ENCODE data around the gene PRICKLE2.

Gene PRICKLE2

GRCh38 chr3:64187065-64187959, 38.0 kb downstream of the PRICKLE2 start:
- DNase-seq, result no peak

- no peak for DNase-seq
Measured at GRCh38 chr3:64186667-64187064, 38.6 kb downstream of the PRICKLE2 start.

GRCh38 chr3:64185436-64185835, 39.8 kb downstream of the PRICKLE2 start:
- DNase-seq, result no peak

- no peak for DNase-seq
Measured at GRCh38 chr3:64184621-64185020, 40.6 kb downstream of the PRICKLE2 start.

GRCh38 chr3:64179860-64180259, 45.4 kb downstream of the PRICKLE2 start:
- no peak for DNase-seq

- DNase-seq, result no peak
Measured at GRCh38 chr3:64179249-64179648, 46.0 kb downstream of the PRICKLE2 start.

GRCh38 chr3:64178419-64178818, 46.8 kb downstream of the PRICKLE2 start:
- no peak for DNase-seq

GRCh38 chr3:64176461-64176996, 48.7 kb downstream of the PRICKLE2 start:
- DNase-seq, result no peak

GRCh38 chr3:64174328-64174727, 50.9 kb downstream of the PRICKLE2 start:
- no peak for DNase-seq

- no peak for DNase-seq
Measured at GRCh38 chr3:64173563-64173962, 51.7 kb downstream of the PRICKLE2 start.

- no peak for DNase-seq
Measured at GRCh38 chr3:64170270-64170669, 55.0 kb downstream of the PRICKLE2 start.

- no peak for DNase-seq
Measured at GRCh38 chr3:64167868-64168267, 57.4 kb downstream of the PRICKLE2 start.

- DNase-seq, result no peak
Measured at GRCh38 chr3:64167351-64167750, 57.9 kb downstream of the PRICKLE2 start.

- no peak for DNase-seq
Measured at GRCh38 chr3:64166584-64167162, 58.6 kb downstream of the PRICKLE2 start.

GRCh38 chr3:64164349-64164748, 60.9 kb downstream of the PRICKLE2 start:
- DNase-seq, result no peak

- DNase-seq, result no peak
Measured at GRCh38 chr3:64163755-64164148, 61.5 kb downstream of the PRICKLE2 start.

GRCh38 chr3:64163019-64163754, 62.1 kb downstream of the PRICKLE2 start:
- no peak for DNase-seq

- no peak for DNase-seq
Measured at GRCh38 chr3:64161481-64161952, 63.7 kb downstream of the PRICKLE2 start.

GRCh38 chr3:64160000-64160695, 65.1 kb downstream of the PRICKLE2 start:
- DNase-seq, result no peak

- no peak for DNase-seq
Measured at GRCh38 chr3:64158334-64158733, 66.9 kb downstream of the PRICKLE2 start.

- no peak for DNase-seq
Measured at GRCh38 chr3:64157150-64158035, 67.9 kb downstream of the PRICKLE2 start.

GRCh38 chr3:64155328-64155727, 69.9 kb downstream of the PRICKLE2 start:
- no peak for DNase-seq
